ENCODE results near the gene SMG9.

DNA sequence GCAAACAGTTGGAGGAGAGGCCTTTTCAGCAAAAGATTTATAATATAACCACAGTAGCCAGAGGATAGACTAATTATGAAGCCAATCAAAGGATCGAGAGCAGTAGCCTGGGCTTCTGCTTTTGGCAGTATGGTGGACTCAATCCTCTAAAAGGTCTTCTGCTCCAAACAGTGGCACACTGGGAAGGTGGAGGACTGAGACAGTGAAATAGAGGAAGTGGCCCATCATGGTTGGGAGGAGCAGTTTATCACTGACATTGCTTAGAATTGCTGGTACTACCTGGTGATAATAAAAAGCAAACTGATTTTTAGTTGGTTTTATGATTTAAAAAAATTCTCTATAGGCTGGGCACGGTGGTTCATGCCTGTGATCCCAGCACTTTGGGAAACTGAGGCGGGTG, 63.9 kb downstream of the SMG9 start:
- TF ChIP-seq, protein P1, sequence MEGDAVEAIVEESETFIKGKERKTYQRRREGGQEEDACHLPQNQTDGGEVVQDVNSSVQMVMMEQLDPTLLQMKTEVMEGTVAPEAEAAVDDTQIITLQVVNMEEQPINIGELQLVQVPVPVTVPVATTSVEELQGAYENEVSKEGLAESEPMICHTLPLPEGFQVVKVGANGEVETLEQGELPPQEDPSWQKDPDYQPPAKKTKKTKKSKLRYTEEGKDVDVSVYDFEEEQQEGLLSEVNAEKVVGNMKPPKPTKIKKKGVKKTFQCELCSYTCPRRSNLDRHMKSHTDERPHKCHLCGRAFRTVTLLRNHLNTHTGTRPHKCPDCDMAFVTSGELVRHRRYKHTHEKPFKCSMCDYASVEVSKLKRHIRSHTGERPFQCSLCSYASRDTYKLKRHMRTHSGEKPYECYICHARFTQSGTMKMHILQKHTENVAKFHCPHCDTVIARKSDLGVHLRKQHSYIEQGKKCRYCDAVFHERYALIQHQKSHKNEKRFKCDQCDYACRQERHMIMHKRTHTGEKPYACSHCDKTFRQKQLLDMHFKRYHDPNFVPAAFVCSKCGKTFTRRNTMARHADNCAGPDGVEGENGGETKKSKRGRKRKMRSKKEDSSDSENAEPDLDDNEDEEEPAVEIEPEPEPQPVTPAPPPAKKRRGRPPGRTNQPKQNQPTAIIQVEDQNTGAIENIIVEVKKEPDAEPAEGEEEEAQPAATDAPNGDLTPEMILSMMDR (tag by site-specific recombination; IDR thresholded peaks at IDR 0.05) = no peak
- TF ChIP-seq ZNF473 (tag by site-specific recombination; IDR thresholded peaks at IDR 0.05) (no peak), ZNF600 (tag by site-specific recombination; IDR thresholded peaks at IDR 0.05) (no peak), ZNF777 (tag by site-specific recombination; IDR thresholded peaks at IDR 0.05; ENCODE audit: borderline replicate concordance) (no peak)
